ENCODE results near the gene MYL6.
A peak's percentile ranks its signal among the peaks of the same experiment; 100 is the strongest.
"Not testable (repeated sequence)": the region's sequence is repeated elsewhere in the genome, so short reads cannot be mapped to it uniquely, and the experiment has no call there.

Gene MYL6

DNA sequence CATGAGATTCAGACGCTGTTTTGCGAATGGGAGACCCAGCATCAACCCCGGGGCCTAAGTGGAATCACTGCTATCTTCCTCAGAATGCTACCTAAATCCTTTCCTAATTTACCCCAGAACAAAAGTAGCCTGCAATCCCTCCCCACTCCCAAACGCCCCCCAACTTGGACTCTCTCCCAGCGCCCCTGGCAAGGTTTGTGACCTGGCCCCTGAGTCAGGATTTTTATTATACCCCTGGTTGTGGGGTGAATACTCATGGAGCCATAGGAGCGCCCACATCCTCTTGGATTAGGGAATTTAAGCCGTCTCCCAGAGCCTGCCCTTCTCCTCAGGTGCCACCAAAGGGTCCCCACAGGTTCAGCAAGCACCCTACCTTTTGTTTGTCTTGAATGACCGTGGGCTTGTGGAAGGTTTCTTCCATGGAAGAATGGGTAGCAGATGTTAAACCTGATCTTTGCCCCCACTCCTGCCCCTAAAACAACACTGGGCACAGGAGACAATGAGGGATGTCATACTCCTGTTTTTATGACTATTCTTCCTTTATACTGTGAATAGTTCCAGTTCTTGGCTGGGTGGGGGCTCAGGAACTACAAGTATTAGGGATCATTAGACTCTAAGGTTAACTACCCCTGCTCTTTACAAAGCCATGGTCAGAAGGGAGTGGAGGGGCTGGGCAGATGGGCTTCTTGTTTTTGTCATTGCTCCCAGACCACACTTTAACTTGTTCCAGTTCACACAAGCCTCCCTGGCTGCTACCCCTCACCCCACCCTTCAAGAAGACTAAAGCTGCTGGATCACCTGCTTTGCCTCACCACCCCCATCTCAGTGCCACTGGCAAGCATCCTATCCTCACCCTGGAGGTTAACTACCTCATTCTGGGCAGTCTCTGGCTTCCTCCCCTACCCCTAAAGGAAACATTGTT, 5.1 kb upstream of the MYL6 start:
- TF ChIP-seq CTCF (IDR thresholded peaks at IDR 0.05; ENCODE audit: insufficient read depth, missing control alignments): no peak
- no peak for FAIRE-seq
- no peak for DNase-seq (ENCODE audit: insufficient read length, low spot score)

DNA sequence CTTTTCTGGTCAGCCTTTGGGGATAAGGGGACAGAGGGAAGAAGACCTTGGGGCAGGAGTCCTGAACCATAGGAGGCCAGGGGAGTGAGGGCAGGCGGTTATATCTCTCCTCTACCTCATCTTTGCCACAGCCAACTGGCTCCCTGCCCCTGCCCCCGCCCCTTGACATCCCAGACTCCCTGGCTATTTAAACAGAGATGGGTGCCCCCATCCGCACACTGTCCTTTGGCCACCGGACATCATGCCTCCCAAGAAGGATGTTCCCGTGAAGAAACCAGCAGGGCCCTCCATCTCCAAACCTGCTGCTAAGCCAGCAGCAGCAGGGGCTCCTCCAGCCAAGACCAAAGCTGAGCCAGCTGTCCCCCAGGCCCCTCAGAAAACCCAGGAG, 4.5 kb upstream of the MYL6 start:
- TF ChIP-seq CTCF (IDR thresholded peaks at IDR 0.05; ENCODE audit: insufficient read depth, missing control alignments): no peak
- FAIRE-seq (no peak), DNase-seq (ENCODE audit: insufficient read length, low spot score) (no peak)

- TF ChIP-seq CTCF (IDR thresholded peaks at IDR 0.05; ENCODE audit: insufficient read depth, missing control alignments): no peak
- DNase-seq (ENCODE audit: insufficient read length, low spot score) (no peak), FAIRE-seq (no peak)
Observed at GRCh38 chr12:56154246-56154771, 3.9 kb upstream of the MYL6 start.

DNA sequence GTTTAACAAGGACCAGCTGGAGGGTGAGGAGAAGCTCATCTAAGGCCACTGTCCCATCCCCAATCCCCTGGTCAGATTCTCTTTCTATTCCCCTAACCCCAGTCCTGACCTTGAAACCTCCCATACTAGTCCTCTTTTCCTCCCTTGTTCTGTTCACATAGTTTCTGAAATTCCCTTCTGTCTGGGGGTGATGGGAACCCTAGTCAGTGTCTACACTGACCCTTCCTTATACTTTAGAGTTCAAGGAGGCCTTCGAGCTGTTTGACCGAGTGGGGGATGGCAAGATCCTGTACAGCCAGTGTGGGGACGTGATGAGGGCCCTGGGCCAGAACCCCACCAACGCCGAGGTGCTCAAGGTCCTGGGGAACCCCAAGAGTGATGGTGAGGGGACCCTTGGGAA, 3.3 kb upstream of the MYL6 start:
- no peak for FAIRE-seq
- no peak for TF ChIP-seq CTCF (IDR thresholded peaks at IDR 0.05; ENCODE audit: insufficient read depth, missing control alignments)
- no peak for DNase-seq (ENCODE audit: insufficient read length, low spot score)

DNA sequence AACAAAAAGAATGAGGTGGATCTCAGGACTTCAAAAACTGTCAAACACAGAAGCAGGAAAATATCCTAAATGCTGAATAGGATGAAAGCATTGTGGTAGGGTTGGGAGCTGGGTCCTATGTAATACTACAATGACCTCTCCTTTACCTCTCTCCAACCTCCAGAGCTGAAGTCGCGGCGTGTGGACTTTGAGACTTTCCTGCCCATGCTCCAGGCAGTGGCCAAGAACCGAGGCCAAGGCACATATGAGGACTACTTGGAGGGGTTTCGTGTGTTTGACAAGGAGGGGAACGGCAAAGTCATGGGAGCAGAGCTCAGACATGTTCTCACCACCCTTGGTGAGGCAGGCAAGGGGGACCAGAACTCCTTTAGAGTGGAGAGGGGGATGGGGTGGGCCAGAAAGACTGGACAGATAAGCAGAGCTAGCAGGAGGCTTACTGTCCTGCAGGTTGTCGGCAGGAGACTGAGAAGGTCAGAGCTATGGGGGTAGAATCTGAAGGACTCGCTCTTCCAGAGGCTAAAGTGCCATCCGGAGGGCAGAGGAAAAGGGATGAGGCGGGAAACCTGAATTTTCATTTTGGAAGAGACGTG, 2.8 kb upstream of the MYL6 start:
- no peak for TF ChIP-seq CTCF (IDR thresholded peaks at IDR 0.05; ENCODE audit: insufficient read depth, missing control alignments)
- DNase-seq (ENCODE audit: insufficient read length, low spot score) (no peak), FAIRE-seq (no peak)

DNA sequence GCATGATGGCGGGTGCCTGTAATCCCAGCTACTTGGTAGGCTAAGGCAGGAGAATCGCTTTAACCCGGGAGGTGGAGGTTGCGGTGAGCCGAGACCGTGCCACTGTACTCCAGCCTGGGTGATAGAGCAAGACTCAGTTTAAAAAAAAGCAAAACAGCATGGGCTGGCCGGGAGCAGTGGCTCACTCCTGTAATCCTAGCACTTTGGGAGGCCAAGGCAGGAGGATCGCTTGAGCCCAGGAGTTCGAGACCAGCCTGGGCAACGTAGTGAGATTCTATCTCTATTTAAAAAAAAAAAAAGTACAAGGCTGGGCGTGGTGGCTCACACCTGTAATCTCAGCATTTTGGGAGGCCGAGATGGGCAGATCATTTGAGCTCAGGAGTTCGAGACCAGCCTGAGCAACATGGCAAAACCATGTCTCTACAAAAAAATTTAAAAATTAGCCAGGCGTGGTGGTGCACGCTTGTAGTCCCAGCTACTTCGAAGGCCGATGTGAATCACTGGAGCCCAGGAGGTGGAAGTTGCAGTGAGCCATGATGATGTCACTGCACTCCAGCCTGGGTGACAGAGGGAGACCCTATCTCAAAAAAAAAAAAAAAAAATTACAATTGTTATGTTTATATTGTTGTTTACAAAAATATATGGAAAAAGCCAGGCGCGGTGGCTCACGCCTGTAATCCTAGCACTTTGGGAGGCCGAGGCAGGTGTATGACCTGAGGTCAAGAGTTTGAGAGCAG, 1.5 kb upstream of the MYL6 start:
- not testable (repeated sequence) for DNase-seq (ENCODE audit: insufficient read length, low spot score); FAIRE-seq

GRCh38 chr12:56157201-56158028, 744 bp upstream of the MYL6 start:
- TF ChIP-seq CTCF (IDR thresholded peaks at IDR 0.05; ENCODE audit: insufficient read depth, missing control alignments): peak; percentile 44
- FAIRE-seq (no peak), DNase-seq (ENCODE audit: insufficient read length, low spot score) (peak; percentile 55)
